AG04449 (cell line): ENCODE results near the gene USP48.
A peak's percentile ranks its signal among the peaks of the same experiment; 100 is the strongest.

Source experiments
- CTCF ChIA-PET: fragments of 350-600 bp; formaldehyde crosslinking; extraction: SDS; loops from one replicate; lab custom pipeline; 2021; ENCODE audit warnings: antibody characterized with exemption; lab: Yijun Ruan, JAX
- POLR2A ChIA-PET: fragments of 400-600, 350-600 bp; formaldehyde crosslinking; extraction: SDS; loops from one replicate; lab custom pipeline; 2020; ENCODE audit warnings: antibody characterized with exemption, inconsistent platforms; lab: Yijun Ruan, JAX
- DNase-seq: peaks from one replicate; pipeline ENCODE4 v3.0.0-alpha.2; 2010; ENCODE audit warnings: low read depth, low spot score
- H3K4me3 ChIP-seq: 2 replicates; pipeline ENCODE4 v1.5.1; 2011; ENCODE audit warnings: low read depth, mild to moderate bottlenecking, control low read depth, low read length
- CTCF ChIP-seq: IDR thresholded peaks from one replicate; pipeline ENCODE4 v1.5.1; 2011; ENCODE audit warnings: mild to moderate bottlenecking, moderate library complexity, low read length, control low read depth, inconsistent platforms; ENCODE audit not compliant: insufficient read depth; ENCODE audit errors: missing control alignments

Gene USP48, protein sequence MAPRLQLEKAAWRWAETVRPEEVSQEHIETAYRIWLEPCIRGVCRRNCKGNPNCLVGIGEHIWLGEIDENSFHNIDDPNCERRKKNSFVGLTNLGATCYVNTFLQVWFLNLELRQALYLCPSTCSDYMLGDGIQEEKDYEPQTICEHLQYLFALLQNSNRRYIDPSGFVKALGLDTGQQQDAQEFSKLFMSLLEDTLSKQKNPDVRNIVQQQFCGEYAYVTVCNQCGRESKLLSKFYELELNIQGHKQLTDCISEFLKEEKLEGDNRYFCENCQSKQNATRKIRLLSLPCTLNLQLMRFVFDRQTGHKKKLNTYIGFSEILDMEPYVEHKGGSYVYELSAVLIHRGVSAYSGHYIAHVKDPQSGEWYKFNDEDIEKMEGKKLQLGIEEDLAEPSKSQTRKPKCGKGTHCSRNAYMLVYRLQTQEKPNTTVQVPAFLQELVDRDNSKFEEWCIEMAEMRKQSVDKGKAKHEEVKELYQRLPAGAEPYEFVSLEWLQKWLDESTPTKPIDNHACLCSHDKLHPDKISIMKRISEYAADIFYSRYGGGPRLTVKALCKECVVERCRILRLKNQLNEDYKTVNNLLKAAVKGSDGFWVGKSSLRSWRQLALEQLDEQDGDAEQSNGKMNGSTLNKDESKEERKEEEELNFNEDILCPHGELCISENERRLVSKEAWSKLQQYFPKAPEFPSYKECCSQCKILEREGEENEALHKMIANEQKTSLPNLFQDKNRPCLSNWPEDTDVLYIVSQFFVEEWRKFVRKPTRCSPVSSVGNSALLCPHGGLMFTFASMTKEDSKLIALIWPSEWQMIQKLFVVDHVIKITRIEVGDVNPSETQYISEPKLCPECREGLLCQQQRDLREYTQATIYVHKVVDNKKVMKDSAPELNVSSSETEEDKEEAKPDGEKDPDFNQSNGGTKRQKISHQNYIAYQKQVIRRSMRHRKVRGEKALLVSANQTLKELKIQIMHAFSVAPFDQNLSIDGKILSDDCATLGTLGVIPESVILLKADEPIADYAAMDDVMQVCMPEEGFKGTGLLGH

DNA sequence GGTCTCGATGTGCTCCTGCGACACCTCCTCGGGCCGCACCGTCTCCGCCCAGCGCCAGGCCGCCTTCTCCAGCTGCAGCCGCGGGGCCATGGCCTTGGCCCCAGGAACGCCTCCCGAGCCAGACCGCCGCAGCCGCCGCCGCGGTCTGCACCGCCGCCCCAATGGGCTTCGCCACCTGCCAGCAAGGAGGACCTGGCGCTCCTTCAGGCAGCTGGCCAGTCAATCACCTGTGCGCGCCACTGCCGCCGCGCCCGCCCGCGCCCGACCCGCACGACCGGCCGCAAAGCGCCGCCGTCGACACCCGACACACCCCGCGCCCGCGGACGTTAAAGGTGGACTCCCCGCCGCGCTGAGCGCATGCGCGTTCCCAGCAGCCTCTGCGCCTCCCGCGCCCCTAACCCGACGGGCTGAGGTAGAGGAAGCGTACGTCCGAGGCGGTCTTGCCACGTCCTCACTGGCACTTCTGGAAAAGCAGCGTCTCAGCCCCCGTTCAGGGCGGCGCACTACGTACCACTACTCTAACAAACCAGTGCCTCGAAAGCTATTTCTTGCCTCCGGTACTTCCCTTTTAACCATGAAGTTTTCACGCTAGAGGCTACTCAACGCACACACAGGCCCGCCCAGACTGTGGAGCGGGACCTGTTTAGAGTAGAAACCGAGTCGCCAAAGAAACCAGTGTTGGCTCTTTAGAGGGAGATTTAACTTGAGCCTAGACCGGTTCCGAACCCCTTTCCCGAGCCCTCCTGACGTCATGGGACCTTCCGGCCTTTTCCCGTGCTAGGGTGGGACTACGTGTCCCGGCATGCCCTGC lies at the start of gene USP48:
Gene USP48 (minus strand): TSS at position 282 of the 811 bp plus-strand sequence. CDS start 192 bp downstream, at position 90.
- peak within 1 kb of the TSS; percentile 96 for H3K4me3 ChIP-seq
- POLR2A ChIA-PET = interaction anchor here (0.6 kb wide), 1 partner anchor 11 kb away, joined by 3 read pairs; no protein-coding TSS in a partner anchor
- CTCF ChIA-PET = interaction anchor here (0.6 to 1.7 kb wide), 7 partner anchors 15 to 241 kb away, joined by 3 to 5 read pairs (median 4); no protein-coding TSS in a partner anchor
- TF ChIP-seq CTCF = no peak
- peak; percentile 72 for DNase-seq

GRCh38 chr1:21831454-21831970 lies 48.6 kb upstream of the USP48 start:
- no peak overlapping the region for H3K4me3 ChIP-seq
- POLR2A ChIA-PET = no interaction called here
- CTCF ChIA-PET = no interaction called here
- TF ChIP-seq CTCF = no peak
- no peak for DNase-seq

GRCh38 chr1:21830792-21831453 lies 48.0 kb upstream of the USP48 start:
- CTCF ChIA-PET = no interaction called here
- no peak overlapping the region for H3K4me3 ChIP-seq
- POLR2A ChIA-PET = no interaction called here
- no peak for DNase-seq
- no peak for TF ChIP-seq CTCF

DNA sequence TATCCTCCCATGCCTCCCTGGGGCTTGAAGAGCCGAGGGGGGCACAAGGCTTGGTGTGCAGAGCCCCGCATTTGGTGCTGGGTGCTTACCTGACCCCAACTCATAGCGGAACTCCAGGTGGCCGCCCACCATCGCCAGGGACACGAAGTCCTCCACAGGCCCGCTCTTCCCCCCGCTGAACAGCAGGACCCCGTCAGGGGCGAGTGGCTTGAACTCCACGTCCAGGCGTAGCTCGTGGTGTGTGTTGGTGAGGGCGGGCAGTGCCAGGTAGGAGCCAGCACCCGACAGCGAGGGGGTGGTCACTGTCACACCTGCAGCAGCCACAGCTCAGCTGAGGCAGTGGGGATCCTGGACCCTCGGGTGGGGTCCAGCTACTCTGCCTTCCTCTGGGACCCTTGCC lies 46.3 kb upstream of the USP48 start:
- CTCF ChIA-PET = no interaction called here
- DNase-seq = no peak
- POLR2A ChIA-PET = no interaction called here
- no peak for TF ChIP-seq CTCF
- no peak overlapping the region for H3K4me3 ChIP-seq

DNA sequence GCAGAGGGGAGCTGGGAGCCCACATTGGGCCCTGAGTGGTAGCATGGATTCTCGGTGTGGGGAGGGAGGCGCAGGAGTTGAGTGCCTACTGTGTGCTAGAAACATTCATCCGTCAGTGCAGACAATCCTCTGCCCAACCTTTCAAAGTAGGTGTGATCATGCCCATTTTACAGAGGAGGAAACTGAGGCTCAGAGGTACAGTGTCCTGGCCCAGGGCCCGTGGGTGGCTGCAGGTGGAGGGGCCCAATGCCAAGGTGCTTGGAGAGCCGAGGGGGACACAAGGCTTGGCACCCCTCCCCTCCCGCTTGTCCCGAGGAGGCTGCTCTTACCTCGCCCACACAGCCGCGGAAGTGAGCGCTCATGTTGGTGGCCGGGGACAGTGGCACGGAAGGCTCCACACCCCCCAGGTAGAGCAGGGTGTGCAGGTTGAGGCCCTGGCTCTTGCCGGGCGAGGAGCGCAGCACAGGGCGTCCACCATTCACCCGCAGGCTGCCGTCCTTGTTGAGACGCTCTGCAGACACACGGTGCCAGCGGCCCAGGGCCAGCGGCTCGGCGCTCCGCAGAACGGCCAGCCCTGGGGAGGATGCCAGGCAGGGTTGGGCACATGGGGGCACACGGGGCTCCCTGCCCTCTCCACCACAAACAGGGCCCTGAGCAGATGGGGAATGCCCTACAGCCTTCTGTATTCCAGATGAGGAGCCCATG lies 45.7 kb upstream of the USP48 start:
- POLR2A ChIA-PET = no interaction called here
- no peak for DNase-seq
- TF ChIP-seq CTCF = no peak
- H3K4me3 ChIP-seq = no peak overlapping the region
- CTCF ChIA-PET = no interaction called here
